GM12878 (cell line): ENCODE results near the gene KDM4C. TPM values are rescaled to one million over a fixed set of nuclear protein-coding genes. Genes with fewer than 3 reads are reported as not detected.

Experiments
- ATAC-seq: fragments of 200-7000 bp; cut with Tn5 transposase; 3 replicates; pipeline ENCODE4 v1.9.1; 2020; ENCODE audit warnings: mild to moderate bottlenecking, moderate library complexity
- BruUV-seq: library from RNA; stranded (reverse); fragments of 400-500 nt; replicated peaks from 2 replicates; lab custom pipeline; 2021; lab: Mats Ljungman, UMichigan
- CTCF ChIA-PET: fragments of 300-600 bp; sonication (Branson Sonifier 250); formaldehyde crosslinking; extraction: SDS; loops from one replicate; lab custom pipeline; 2021; ENCODE audit warnings: inconsistent platforms; lab: Yijun Ruan, JAX
- POLR2A ChIA-PET: fragments of 350-600 bp; formaldehyde crosslinking; extraction: SDS; loops from one replicate; lab custom pipeline; 2021; ENCODE audit warnings: inconsistent platforms; lab: Charles Lee
- RAD21 ChIA-PET: fragments of 300-600 bp; sonication (Branson Sonifier 250); formaldehyde crosslinking; loops from one replicate; lab custom pipeline; 2023; ENCODE audit warnings: antibody characterized with exemption; ENCODE audit not compliant: unreplicated experiment; lab: Charles Lee
- SMC1A ChIA-PET: fragments of 300-600 bp; sonication (Branson Sonifier 250); formaldehyde crosslinking; loops from one replicate; lab custom pipeline; 2023; ENCODE audit not compliant: unreplicated experiment, uncharacterized antibody; lab: Charles Lee
- DNase-seq: peaks from one replicate; pipeline ENCODE4 v3.0.0-alpha.2; 2011; ENCODE audit warnings: low read depth, low spot score
- FAIRE-seq: peaks from 3 replicates; lab custom pipeline; 2011; peaks lifted over from hg19 to GRCh38; lab: Jason Lieb, UNC
- H2AFZ ChIP-seq: 2 replicates; pipeline ENCODE4 v1.6.0; 2011; ENCODE audit warnings: low read depth, low read length, control low read depth; ENCODE audit not compliant: control insufficient read depth
- H3K27ac ChIP-seq: 2 replicates; pipeline ENCODE4 v1.5.1; 2011; ENCODE audit warnings: control low read depth; ENCODE audit not compliant: control insufficient read depth, insufficient read depth
- H3K27me3 ChIP-seq, 2 experiments: replicated peaks in 1 of 2; 2 replicates each; pipeline versions ENCODE4 v1.6.0 to v1.6.1; 2011; ENCODE audit warnings: low read length in 1 of 2; ENCODE audit not compliant: control insufficient read depth in 2 of 2, insufficient read depth in 2 of 2
- H3K36me3 ChIP-seq, 2 experiments: 2 replicates each; pipeline ENCODE4 v1.5.1; 2011; ENCODE audit warnings: low read length in 1 of 2; ENCODE audit not compliant: control insufficient read depth in 2 of 2, insufficient read depth in 2 of 2
- H3K4me1 ChIP-seq: 2 replicates; pipeline ENCODE4 v1.6.1; 2011; ENCODE audit warnings: mild to moderate bottlenecking, low read length, moderate library complexity, mixed read lengths; ENCODE audit not compliant: control insufficient read depth, insufficient read depth
- H3K4me2 ChIP-seq: 2 replicates; pipeline ENCODE4 v1.6.0; 2011; ENCODE audit warnings: control low read depth; ENCODE audit not compliant: control insufficient read depth, insufficient read depth
- H3K4me3 ChIP-seq: fragments of 200-600 bp; sonication (generic); 2 replicates; pipeline ENCODE4 v1.5.1; 2016
- H3K79me2 ChIP-seq: 2 replicates; pipeline ENCODE4 v1.6.0; 2011; ENCODE audit warnings: low read length; ENCODE audit not compliant: control insufficient read depth, insufficient read depth
- H3K9ac ChIP-seq: 2 replicates; pipeline ENCODE4 v1.8.0; 2011; ENCODE audit warnings: low read length, control low read depth, mixed read lengths; ENCODE audit not compliant: control insufficient read depth, insufficient read depth
- H3K9me3 ChIP-seq: replicated peaks from 3 replicates; pipeline ENCODE4 v1.5.1; 2011; ENCODE audit warnings: mild to moderate bottlenecking, low read length; ENCODE audit not compliant: control insufficient read depth, insufficient read depth
- H4K20me1 ChIP-seq: 2 replicates; pipeline ENCODE4 v1.6.0; 2011; ENCODE audit not compliant: control insufficient read depth, insufficient read depth
- CHD1 ChIP-seq: IDR thresholded peaks from 2 replicates; pipeline ENCODE4 v1.6.1; 2012; ENCODE audit warnings: low read depth, low read length, improper control_type of control experiment
- CHD2 ChIP-seq: IDR thresholded peaks from 2 replicates; pipeline ENCODE4 v1.6.1; 2011; ENCODE audit warnings: low read depth, low read length, improper control_type of control experiment, borderline replicate concordance
- FOS ChIP-seq: IDR thresholded peaks from 3 replicates; pipeline ENCODE4 v1.6.1; 2011; ENCODE audit warnings: borderline replicate concordance; ENCODE audit not compliant: insufficient read length; ENCODE audit errors: extremely low read depth
- HSF1 ChIP-seq: fragments of 150-350 bp; IDR thresholded peaks from 2 replicates; pipeline ENCODE4 v1.6.1; 2014; ENCODE audit warnings: mild to moderate bottlenecking, low read depth, low read length
- LARP7 ChIP-seq: fragments of 450-650 bp; IDR thresholded peaks from 2 replicates; pipeline ENCODE4 v1.6.1; 2017; ENCODE audit warnings: mild to moderate bottlenecking
- MXI1 ChIP-seq: fragments of 150-350 bp; IDR thresholded peaks from 2 replicates; pipeline ENCODE4 v1.6.1; 2011; ENCODE audit warnings: low read depth, mild to moderate bottlenecking, inconsistent platforms, low read length, improper control_type of control experiment
- MYB ChIP-seq: fragments of 150-350 bp; IDR thresholded peaks from 2 replicates; pipeline ENCODE4 v1.6.1; 2014; ENCODE audit warnings: mild to moderate bottlenecking, low read depth, low read length, borderline replicate concordance
- NR2C1 ChIP-seq: fragments of 450-650 bp; IDR thresholded peaks from 2 replicates; pipeline ENCODE4 v1.6.1; 2017; ENCODE audit warnings: antibody characterized with exemption, mild to moderate bottlenecking, moderate library complexity
- RAD51 ChIP-seq: fragments of 450-650 bp; IDR thresholded peaks from 2 replicates; pipeline ENCODE4 v1.6.1; 2016; ENCODE audit warnings: moderate library complexity, mild to moderate bottlenecking, inconsistent platforms
- SUZ12 ChIP-seq: fragments of 200-600 bp; sonication (generic); IDR thresholded peaks from one replicate; pipeline ENCODE4 v1.6.1; 2018; ENCODE audit warnings: antibody characterized with exemption, mild to moderate bottlenecking; ENCODE audit not compliant: unreplicated experiment
- YBX1 ChIP-seq: fragments of 450-650 bp; IDR thresholded peaks from 2 replicates; pipeline ENCODE4 v1.6.1; 2016; ENCODE audit warnings: antibody characterized with exemption
- ZNF217 ChIP-seq: fragments of 450-650 bp; IDR thresholded peaks from 2 replicates; pipeline ENCODE4 v1.6.1; 2017; ENCODE audit warnings: antibody characterized with exemption, mild to moderate bottlenecking
- WGBS: methylation state at CpG from one replicate; pipeline ENCODE4 v1.1.6; 2016; ENCODE audit warnings: low lambda C conversion rate; ENCODE audit not compliant: insufficient replicate concordance, insufficient coverage; ENCODE audit errors: missing lambda C conversion rate; 5-methylcytosine and 5-hydroxymethylcytosine counted together
- in situ Hi-C: fragments of 300-500 bp; cut with MboI; formaldehyde crosslinking; loops from 9 replicates; pipeline ENCODE4 v1.14.3; 2018; ENCODE audit warnings: mixed read lengths
- intact Hi-C: fragments of 100-400 bp; cut with micrococcal nuclease; formaldehyde crosslinking; loops from one replicate; pipeline ENCODE4 v1.14.2; 2022; ENCODE audit not compliant: unreplicated experiment
- polyA plus RNA-seq, 11 experiments: library from polyadenylated mRNA; depleted of rRNA in 4 of 11; unstranded in 6 of 11; stranded (reverse) in 5 of 11; fragments of >200 nt; fragmentation: Nextera tagmentation in 4 of 11; fragmentation: Illumina TruSeq in 1 of 11; extraction: Ambion mirVana in 4 of 11; extraction: Trizol in 1 of 11; gene quantifications; 1 replicate in 1 of 11; 2 replicates in 10 of 11; pipeline versions ENCODE4 v1.2.1 to v1.2.3, GENCODE V29; 2011 to 2016; ENCODE audit warnings: inconsistent platforms in 2 of 11, missing spikeins in 2 of 11, low read depth in 1 of 11
- total RNA-seq, 4 experiments: library from RNA; depleted of rRNA in 3 of 4; stranded (reverse); fragments of >200 nt in 3 of 4; fragmentation: Illumina TruSeq in 1 of 4; extraction: Trizol in 1 of 4; gene quantifications; 2 replicates each; pipeline versions ENCODE4 v1.2.1 to v1.2.3, GENCODE V29; 2013 to 2021
- TF ChIP-seq, protein P1 (sequence below): IDR thresholded peaks from 2 replicates; pipeline ENCODE4 v1.6.1; 2012; ENCODE audit warnings: low read depth, low read length, improper control_type of control experiment

The KDM4C gene
- total and polyA plus RNA-seq, 10 of the 15 experiments (the other 5 are each of a cell fraction or from before 2014, with no cell fraction given): 6.8 to 41.2 (median 20.1) TPM

- H3K9ac ChIP-seq: no peak overlapping the region
- intact Hi-C loops: no loop called here
- no peak for FAIRE-seq
- SMC1A ChIA-PET: interaction anchor here (1.0 kb wide), 1 partner anchor 11 kb away, joined by 3 read pairs; no protein-coding TSS in a partner anchor
- no peaks in the 10 kb centered on the region for H3K79me2 ChIP-seq
- 0 out of 2 replicates have a peak, but pooled peaks cover 4% of the 10 kb centered on the region for H3K4me1 ChIP-seq
- POLR2A ChIA-PET: no interaction called here
- no peak overlapping the region for H3K4me3 ChIP-seq
- no peak overlapping the region for H2AFZ ChIP-seq
- no peak overlapping the region for H3K4me2 ChIP-seq
- 93% methylated on average over 9 of the region's 9 CpGs for WGBS
- H4K20me1 ChIP-seq: no peaks in the 10 kb centered on the region
- ATAC-seq: no peak
- in situ Hi-C loops: no loop called here
- H3K27me3 ChIP-seq: no peaks in the 10 kb centered on the region
- RAD21 ChIA-PET: no interaction called here
- no peak overlapping the region for H3K27ac ChIP-seq
- DNase-seq: no peak
- H3K9me3 ChIP-seq: no peaks in the 10 kb centered on the region; the same call in 2 of the 3 replicates
- H3K36me3 ChIP-seq: peaks cover 0 to 3% of the 10 kb centered on the region in 2 experiments; a peak in 3 of 4 replicates
- TF ChIP-seq MYB: no peak
- no peak for TF ChIP-seq SUZ12
- TF ChIP-seq NR2C1: no peak
- TF ChIP-seq CHD1: no peak
- TF ChIP-seq ZNF217: no peak
- no peak for TF ChIP-seq CHD2
- TF ChIP-seq YBX1: no peak
- TF ChIP-seq RAD51: no peak
- TF ChIP-seq, protein P1, sequence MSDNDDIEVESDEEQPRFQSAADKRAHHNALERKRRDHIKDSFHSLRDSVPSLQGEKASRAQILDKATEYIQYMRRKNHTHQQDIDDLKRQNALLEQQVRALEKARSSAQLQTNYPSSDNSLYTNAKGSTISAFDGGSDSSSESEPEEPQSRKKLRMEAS: no peak
- TF ChIP-seq FOS: no peak
- no peak for TF ChIP-seq LARP7
- TF ChIP-seq MXI1: no peak
- TF ChIP-seq HSF1: no peak
- CTCF ChIA-PET: interaction anchor here (0.8 to 1.2 kb wide), 2 partner anchors 8 to 327 kb away, joined by 3 to 4 read pairs; no protein-coding TSS in a partner anchor
- no TSS peak for BruUV-seq
Measured at GRCh38 chr9:7154003-7154619, 396.3 kb downstream of the KDM4C start.
